DMS153 treated with DMSO at 0.1 percent for 48 hours (cell line): ENCODE results near the gene JARID2.

Source experiments
- DNase-seq: peaks from one replicate; lab custom pipeline; 2025; ENCODE audit not compliant: unreplicated experiment; lab: John Stamatoyannopoulos, UW

Gene JARID2

DNA sequence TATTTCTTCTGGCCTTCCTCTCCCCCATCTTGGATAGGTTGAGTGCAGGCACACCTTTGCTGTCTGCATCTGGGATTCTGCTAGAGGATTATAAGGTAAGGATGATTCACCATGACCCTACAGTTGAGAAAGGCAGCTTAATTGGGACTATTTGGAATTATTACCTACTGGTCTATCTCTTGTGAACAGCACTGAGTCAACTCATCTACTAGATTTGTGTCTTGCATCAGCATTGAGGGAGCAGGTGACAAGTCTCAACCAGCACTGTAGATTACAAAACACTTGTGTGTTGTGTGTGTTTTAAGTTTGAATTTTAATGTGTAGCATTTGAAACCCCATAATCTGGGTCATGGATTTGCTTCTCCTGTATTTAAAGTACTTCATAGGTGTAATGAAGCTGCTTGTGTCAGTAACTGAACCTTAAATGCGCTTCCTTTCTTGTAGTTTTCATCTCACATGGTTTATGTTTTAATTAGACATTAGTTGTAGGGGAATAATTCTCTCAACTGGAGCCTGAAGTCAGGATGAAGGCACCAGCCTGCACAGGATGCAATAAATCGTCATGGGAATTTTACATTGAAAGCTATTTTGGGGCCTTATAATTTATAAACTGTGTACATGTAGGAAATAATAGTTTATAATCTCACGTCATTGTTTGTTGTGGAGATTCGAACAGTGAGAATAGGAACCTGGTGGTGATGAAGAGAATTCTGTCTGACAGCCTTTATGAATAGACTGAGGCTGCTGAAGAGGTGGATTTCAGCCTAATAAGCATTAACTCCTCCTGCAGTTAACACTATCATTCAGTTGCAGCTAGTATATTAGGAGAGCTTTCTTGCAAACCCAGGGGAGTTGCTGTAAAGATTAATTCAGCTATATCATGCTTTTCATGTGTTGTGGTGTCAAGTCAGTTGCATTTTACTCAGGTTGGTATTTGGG is 125.1 kb downstream of the JARID2 start:
- DNase-seq, result no peak

DNA sequence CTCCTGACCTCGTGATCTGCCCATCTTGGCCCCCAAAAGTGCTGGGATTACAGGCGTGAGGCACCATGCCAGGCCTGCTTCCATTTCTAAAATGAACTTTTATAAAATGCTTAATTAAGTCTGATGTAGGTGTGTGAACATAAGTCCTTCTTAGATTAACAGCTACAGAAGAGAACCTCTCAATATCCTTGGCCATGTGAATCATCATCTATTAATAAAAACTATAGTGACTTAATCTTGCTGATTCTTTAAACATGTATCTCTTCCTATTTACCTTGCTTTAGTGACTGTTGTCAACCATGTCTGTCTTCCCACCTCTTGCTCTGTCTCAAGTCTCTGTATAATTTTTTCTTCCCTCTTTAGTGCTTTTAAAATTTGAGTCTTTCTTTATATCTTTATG is 127.1 kb downstream of the JARID2 start:
- DNase-seq, result no peak

DNA sequence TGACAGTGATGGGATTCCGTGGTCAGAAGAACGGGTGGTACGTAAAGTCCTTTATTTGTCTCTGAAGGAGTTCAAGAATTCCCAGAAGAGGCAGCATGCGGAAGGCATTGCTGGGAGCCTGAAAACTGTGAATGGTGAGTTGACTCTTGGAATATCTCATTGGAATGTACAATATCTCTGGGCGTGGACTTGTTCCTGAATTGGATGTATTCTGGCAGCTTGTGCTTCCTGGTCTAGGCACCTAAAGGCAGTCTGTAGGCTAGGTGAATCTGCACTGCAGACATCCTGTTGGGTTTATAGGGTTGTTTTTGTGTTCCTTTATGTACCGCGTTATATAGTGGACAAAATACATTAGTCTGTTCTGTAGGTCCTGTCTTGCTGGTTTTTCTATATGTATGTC is 128.2 kb downstream of the JARID2 start:
- DNase-seq, result no peak

GRCh38 chr6:15375018-15375417 is 129.1 kb downstream of the JARID2 start:
- no peak for DNase-seq

- DNase-seq, result no peak
These were observed 129.9 kb downstream of the JARID2 start for GRCh38 chr6:15375638-15376290.

DNA sequence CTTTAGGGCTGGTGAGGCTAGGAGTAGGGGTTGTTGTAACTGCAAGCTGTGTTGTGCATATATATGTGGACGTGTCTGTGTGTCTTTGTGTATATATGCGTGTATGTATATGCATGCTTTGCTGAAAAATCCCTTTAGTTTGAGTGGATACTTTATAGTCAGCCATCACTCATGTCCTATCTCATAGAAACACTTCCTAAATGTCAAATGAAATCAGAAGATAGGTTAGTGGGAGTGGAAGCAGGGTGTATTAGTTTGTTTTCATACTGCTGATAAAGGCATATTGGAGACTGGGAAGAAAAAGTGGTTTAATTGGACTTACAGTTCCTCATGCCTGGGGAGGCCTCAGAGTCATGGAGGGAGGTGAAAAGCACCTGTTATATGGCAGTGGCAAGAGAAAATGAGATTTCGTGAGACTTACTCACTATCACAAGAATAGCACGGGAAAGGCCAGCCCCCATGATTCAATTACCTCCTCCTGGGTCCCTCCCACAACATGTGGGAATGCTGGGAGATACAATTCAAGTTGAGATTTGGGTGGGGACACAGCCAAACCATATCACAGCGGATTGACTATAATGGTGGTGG is 131.1 kb downstream of the JARID2 start:
- no peak for DNase-seq

GRCh38 chr6:15378272-15378671 is 132.4 kb downstream of the JARID2 start:
- no peak for DNase-seq

DNA sequence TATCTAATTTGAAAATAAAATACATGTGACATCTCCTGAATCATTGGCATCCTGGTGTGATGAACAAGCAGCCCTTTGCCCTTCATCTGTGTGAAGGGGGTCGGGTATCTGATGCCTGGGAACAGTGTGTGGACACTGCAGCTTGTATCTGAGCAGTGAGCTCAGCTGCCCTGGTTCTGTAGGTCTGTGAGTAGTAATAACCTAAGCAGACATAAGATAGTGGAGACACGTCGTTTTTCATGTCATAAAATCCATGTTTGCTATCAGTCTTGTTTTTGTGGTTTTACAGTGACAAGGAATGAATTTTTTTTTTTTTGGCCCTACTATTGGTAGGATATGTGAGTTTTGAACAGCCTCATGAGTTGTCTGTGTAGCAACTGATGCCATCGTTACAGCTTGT is 133.0 kb downstream of the JARID2 start:
- no peak for DNase-seq

DNA sequence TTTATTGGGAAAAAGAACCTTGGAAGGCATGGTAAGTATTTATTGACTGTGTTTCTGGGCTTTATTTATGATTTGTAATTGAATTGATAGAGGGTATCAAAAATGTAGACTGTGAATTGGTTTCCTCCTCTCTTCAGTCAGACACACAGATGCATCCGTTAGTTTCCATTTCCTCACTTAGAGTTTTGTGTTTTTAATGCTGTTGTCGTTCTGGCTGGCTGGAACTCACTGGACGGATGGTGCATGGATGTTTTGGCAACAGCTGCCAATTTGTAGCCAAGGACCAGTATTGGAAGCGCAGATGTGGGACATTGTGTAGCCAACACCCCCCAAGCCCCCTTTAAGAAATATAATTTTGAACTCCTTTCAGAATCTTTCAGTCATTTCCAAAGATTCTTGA is 134.5 kb downstream of the JARID2 start:
- DNase-seq, result no peak

- DNase-seq, result no peak
These were observed 136.2 kb downstream of the JARID2 start for GRCh38 chr6:15382089-15382488.

GRCh38 chr6:15382712-15383111 is 136.8 kb downstream of the JARID2 start:
- no peak for DNase-seq

DNA sequence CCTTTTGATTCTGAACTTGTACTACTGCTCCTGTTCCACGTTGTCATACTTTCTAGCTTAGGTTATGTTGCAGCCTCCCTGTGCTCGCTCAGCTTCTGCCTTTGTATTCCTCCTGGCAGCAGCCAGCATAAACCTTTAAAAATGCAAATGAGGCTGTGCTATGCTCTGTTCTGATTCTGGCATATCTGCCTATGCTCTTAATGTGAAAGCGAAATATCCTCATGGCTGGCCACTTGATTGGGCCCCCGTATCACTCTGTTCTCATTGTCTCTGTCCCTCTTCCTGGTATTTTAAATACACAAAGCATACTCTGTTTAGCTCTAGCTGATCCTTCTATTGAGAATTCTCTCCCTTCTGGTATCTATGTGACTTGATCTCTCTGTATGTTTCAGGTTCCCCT is 139.0 kb downstream of the JARID2 start:
- no peak for DNase-seq

GRCh38 chr6:15385521-15385920 is 139.7 kb downstream of the JARID2 start:
- no peak for DNase-seq

- no peak for DNase-seq
These were observed 140.4 kb downstream of the JARID2 start for GRCh38 chr6:15386110-15386755.

DNA sequence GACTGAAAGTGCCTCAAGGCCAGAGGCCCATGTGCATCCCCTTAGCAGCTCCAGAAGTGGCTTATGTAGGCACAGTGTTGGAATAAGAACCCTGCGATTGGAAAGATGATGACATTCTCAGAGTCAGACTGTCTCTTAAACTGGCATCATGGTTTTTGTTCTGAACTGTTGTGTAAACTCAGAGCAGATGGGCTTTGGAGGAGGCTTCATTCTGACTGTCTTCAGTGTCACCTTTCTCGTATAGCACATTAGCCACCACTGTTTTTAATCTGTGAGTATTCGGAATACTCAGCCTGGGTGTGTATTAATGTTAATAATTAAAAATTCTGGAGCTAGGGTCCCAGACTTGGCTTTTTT is 140.9 kb downstream of the JARID2 start:
- DNase-seq, result no peak

DNA sequence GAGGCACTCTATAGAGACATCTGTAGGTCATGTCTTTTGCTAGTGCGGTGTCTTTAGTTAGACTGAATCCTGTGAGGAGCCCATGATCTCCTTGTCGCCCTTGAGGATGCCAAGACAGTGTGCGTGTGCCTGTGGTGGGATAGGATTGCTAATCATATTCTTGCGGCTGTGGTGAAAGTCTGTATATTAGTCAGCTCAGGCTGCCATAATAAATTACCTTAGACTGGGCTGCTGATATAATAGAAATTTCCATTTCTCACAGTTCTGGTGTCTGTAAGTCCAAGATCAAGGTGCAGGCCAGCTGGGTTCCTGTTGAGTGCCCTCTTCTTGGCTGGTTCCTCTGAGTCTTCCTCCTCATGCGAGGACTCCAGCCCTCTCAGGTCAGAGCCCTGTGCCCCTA is 141.2 kb downstream of the JARID2 start:
- DNase-seq, result no peak

DNA sequence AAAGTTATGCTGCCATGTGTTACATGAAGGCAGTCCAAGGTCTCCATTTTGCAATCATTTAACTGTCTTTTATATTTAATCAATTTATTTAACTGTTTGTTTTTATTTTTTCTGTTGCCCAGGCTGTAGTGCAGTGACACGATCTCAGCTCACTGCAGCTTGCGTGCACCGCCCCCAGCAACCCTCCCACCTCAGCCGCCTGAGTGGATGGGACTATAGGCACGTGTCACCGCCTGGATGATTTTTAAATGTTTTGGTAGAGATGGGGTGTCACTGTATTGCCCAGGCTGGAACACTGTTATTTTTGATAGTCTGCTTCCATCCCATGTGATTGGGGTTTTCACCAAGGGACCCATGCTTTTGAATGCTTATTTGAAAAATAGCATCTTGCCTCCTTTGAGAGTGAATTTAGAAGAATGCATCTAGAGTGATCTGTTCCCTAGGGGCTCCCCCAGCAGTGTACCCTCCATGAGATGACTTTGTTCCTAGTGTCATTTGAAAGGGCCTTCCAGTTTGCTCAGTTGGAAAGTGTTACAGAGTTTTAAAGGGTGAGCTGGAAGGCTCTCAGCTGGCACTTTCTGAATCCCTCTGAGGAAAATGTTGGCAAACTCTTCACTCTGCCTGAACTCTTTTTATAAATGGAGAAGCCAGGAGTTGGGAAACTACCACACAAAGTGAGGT is 143.4 kb downstream of the JARID2 start:
- no peak for DNase-seq

GRCh38 chr6:15389765-15390723 is 144.2 kb downstream of the JARID2 start:
- DNase-seq, result peak; percentile 22

DNA sequence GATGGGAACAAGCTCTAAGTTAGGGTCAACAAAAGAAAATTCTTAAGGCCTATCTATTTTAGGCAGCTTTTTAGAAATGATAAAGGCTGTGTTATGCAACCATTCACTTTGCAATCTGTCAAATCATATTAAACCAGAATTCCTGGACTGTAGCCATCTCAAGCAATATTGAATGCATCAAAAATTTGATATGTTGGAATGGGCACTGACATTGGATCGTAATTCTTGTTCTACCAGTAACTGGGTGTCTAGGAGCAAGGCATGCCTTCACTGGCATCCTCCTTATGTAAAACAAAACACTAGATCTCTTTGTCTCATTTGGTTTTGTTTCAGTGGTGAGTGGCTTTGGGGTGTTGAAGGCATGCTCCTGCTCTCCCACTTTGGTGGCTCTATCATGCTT is 145.6 kb downstream of the JARID2 start:
- no peak for DNase-seq

GRCh38 chr6:15392182-15392581 is 146.3 kb downstream of the JARID2 start:
- no peak for DNase-seq
